Measurements from ENCODE around the gene NUP155. TPM values are rescaled to one million over a fixed set of nuclear protein-coding genes. Genes with fewer than 3 reads are reported as not detected.
"Not testable (repeated sequence)": the region's sequence is repeated elsewhere in the genome, so short reads cannot be mapped to it uniquely, and the experiment has no call there.

NUP155 gene
- total RNA-seq, 1 donor from 2014 or later: 66.3 TPM

GRCh38 chr5:37391591-37391990 lies 20.7 kb upstream of the NUP155 start:
- Mint-ChIP-seq H3K4me3 (no peak overlapping the region), H3K36me3 (ENCODE audit: low read depth) (peaks cover 8% of the 10 kb centered on the region), H3K9me3 (no peaks in the 10 kb centered on the region), H3K4me1 (no peaks in the 10 kb centered on the region), H3K27ac (ENCODE audit: unreplicated experiment) (no peak overlapping the region), H3K27me3 (ENCODE audit: low read depth) (no peaks in the 10 kb centered on the region)
- no peak for DNase-seq (ENCODE audit: low read depth, low spot score)
- no peak for TF ChIP-seq CTCF (conservative IDR thresholded peaks at IDR 0.05)

- DNase-seq (ENCODE audit: low read depth, low spot score): peak; percentile 71
- H3K36me3 Mint-ChIP-seq (ENCODE audit: low read depth); H3K9me3 Mint-ChIP-seq; H3K4me1 Mint-ChIP-seq; H3K27ac Mint-ChIP-seq (ENCODE audit: unreplicated experiment): not testable (repeated sequence)
- TF ChIP-seq CTCF (conservative IDR thresholded peaks at IDR 0.05): peak; percentile 70
- H3K27me3 Mint-ChIP-seq (ENCODE audit: low read depth): peaks cover 20% of the 10 kb centered on the region
- peak within 1 kb of the TSS; percentile 89 for H3K4me3 Mint-ChIP-seq
These were observed 8.3 kb upstream of the NUP155 start, which contains the start of gene WDR70 for GRCh38 chr5:37379100-37379628. WDR70 (plus strand) TSS chr5:37379318; CDS start chr5:37379368, 50 bp downstream.

GRCh38 chr5:37378066-37378465 lies 7.2 kb upstream of the NUP155 start:
- not testable (repeated sequence) for H3K9me3 Mint-ChIP-seq; H3K27ac Mint-ChIP-seq (ENCODE audit: unreplicated experiment); DNase-seq (ENCODE audit: low read depth, low spot score); H3K4me1 Mint-ChIP-seq; H3K36me3 Mint-ChIP-seq (ENCODE audit: low read depth)
- Mint-ChIP-seq H3K27me3 (ENCODE audit: low read depth) (peaks cover 26% of the 10 kb centered on the region), H3K4me3 (peak overlapping the region; percentile 73)

- Mint-ChIP-seq H3K4me1 (peaks cover 16% of the 10 kb centered on the region), H3K27me3 (ENCODE audit: low read depth) (peaks cover 40% of the 10 kb centered on the region), H3K36me3 (ENCODE audit: low read depth) (no peaks in the 10 kb centered on the region), H3K9me3 (no peaks in the 10 kb centered on the region), H3K4me3 (peak overlapping the region; percentile 31), H3K27ac (ENCODE audit: unreplicated experiment) (no peak overlapping the region)
- DNase-seq (ENCODE audit: low read depth, low spot score): no peak
- TF ChIP-seq CTCF (conservative IDR thresholded peaks at IDR 0.05): no peak
These were observed 4.2 kb upstream of the NUP155 start for GRCh38 chr5:37375091-37375490.

- Mint-ChIP-seq H3K27ac (ENCODE audit: unreplicated experiment) (peak overlapping the region; percentile 100), H3K4me1 (peaks cover 31% of the 10 kb centered on the region), H3K36me3 (ENCODE audit: low read depth) (peaks cover 3% of the 10 kb centered on the region), H3K27me3 (ENCODE audit: low read depth) (peaks cover 24% of the 10 kb centered on the region), H3K4me3 (peak overlapping the region; percentile 93), H3K9me3 (no peaks in the 10 kb centered on the region)
- TF ChIP-seq CTCF (conservative IDR thresholded peaks at IDR 0.05): no peak
- no peak for DNase-seq (ENCODE audit: low read depth, low spot score)
These were observed 399 bp downstream of the NUP155 start for GRCh38 chr5:37370550-37370863.

GRCh38 chr5:37355161-37355560 lies 15.7 kb downstream of the NUP155 start:
- H3K9me3 Mint-ChIP-seq: no peaks in the 10 kb centered on the region
- no peaks in the 10 kb centered on the region for H3K36me3 Mint-ChIP-seq (ENCODE audit: low read depth)
- H3K4me1 Mint-ChIP-seq: no peaks in the 10 kb centered on the region
- H3K27ac Mint-ChIP-seq (ENCODE audit: unreplicated experiment): no peak overlapping the region
- no peak for TF ChIP-seq CTCF (conservative IDR thresholded peaks at IDR 0.05)
- no peak overlapping the region for H3K4me3 Mint-ChIP-seq
- H3K27me3 Mint-ChIP-seq (ENCODE audit: low read depth): no peaks in the 10 kb centered on the region
- no peak for DNase-seq (ENCODE audit: low read depth, low spot score)

GRCh38 chr5:37342741-37343140 lies 28.2 kb downstream of the NUP155 start:
- not testable (repeated sequence) for DNase-seq (ENCODE audit: low read depth, low spot score); H3K4me3 Mint-ChIP-seq; H3K9me3 Mint-ChIP-seq; H3K27ac Mint-ChIP-seq (ENCODE audit: unreplicated experiment); H3K27me3 Mint-ChIP-seq (ENCODE audit: low read depth); H3K4me1 Mint-ChIP-seq
- H3K36me3 Mint-ChIP-seq (ENCODE audit: low read depth): peaks cover 15% of the 10 kb centered on the region

GRCh38 chr5:37334754-37335153 lies 36.2 kb downstream of the NUP155 start:
- H3K36me3 Mint-ChIP-seq (ENCODE audit: low read depth): peaks cover 16% of the 10 kb centered on the region
- not testable (repeated sequence) for H3K9me3 Mint-ChIP-seq; H3K27me3 Mint-ChIP-seq (ENCODE audit: low read depth); H3K4me3 Mint-ChIP-seq; DNase-seq (ENCODE audit: low read depth, low spot score); H3K27ac Mint-ChIP-seq (ENCODE audit: unreplicated experiment); H3K4me1 Mint-ChIP-seq
